CD4-positive, alpha-beta T cell (primary cell): Measurements from ENCODE around the gene MLIP. TPM values are rescaled to one million over a fixed set of nuclear protein-coding genes. Genes with fewer than 3 reads are reported as not detected.

Experiments used
- ATAC-seq: fragments of 200-7000 bp; cut with Tn5 transposase; one replicate; pipeline ENCODE4 v1.10.0; 2022; ENCODE audit warnings: mild to moderate bottlenecking; ENCODE audit not compliant: poor library complexity
- CTCF ChIA-PET: fragments of 350-600 bp; sonication (Branson Sonifier 250); formaldehyde crosslinking; loops from one replicate; lab custom pipeline; 2021; ENCODE audit warnings: antibody characterized with exemption, inconsistent platforms; lab: Charles Lee
- POLR2A ChIA-PET: fragments of 350-600 bp; sonication (Branson Sonifier 250); formaldehyde crosslinking; loops from one replicate; lab custom pipeline; 2021; ENCODE audit warnings: antibody characterized with exemption, inconsistent platforms; lab: Charles Lee
- DNase-seq, 14 experiments: peaks; one replicate each; pipeline ENCODE4 v3.0.0-alpha.2; 2013 to 2020; ENCODE audit warnings: mixed read lengths in 2 of 14
- H3K27ac ChIP-seq, 2 donors: one replicate each; pipeline versions ENCODE4 v1.5.1 to v1.7.0; 2013; ENCODE audit warnings: low read length in 2 of 2, low read depth in 1 of 2, mild to moderate bottlenecking in 1 of 2
- H3K27me3 ChIP-seq, 2 experiments: 1 replicate in 1 of 2; 2 replicates in 1 of 2; pipeline versions ENCODE4 v1.6.1 to v1.7.0; 2013; ENCODE audit warnings: low read length in 2 of 2, control low read depth in 1 of 2, mild to moderate bottlenecking in 1 of 2, moderate library complexity in 1 of 2; ENCODE audit not compliant: insufficient read depth in 2 of 2, control insufficient read depth in 1 of 2
- H3K36me3 ChIP-seq: one replicate; pipeline ENCODE4 v1.6.1; 2013; ENCODE audit warnings: low read length, control low read depth; ENCODE audit not compliant: insufficient read depth
- H3K4me1 ChIP-seq: one replicate; pipeline ENCODE4 v1.6.1; 2013; ENCODE audit warnings: low read length, control low read depth; ENCODE audit not compliant: insufficient read depth
- H3K4me3 ChIP-seq: one replicate; pipeline ENCODE4 v1.5.1; 2013; ENCODE audit warnings: mild to moderate bottlenecking, low read length, moderate library complexity
- H3K9me3 ChIP-seq, 2 experiments: 1 replicate in 1 of 2; 2 replicates in 1 of 2; pipeline versions ENCODE4 v1.6.1 to v1.7.0; 2013; ENCODE audit warnings: low read length in 2 of 2, mild to moderate bottlenecking in 2 of 2, control low read depth in 1 of 2, moderate library complexity in 1 of 2; ENCODE audit not compliant: control insufficient read depth in 1 of 2, insufficient read depth in 1 of 2
- H3K27ac Mint-ChIP-seq: one replicate; pipeline ENCODE4 v1.8.0; 2020; ENCODE audit warnings: mixed read lengths
- H3K27me3 Mint-ChIP-seq: one replicate; pipeline ENCODE4 v1.8.0; 2021; ENCODE audit warnings: mixed read lengths
- H3K36me3 Mint-ChIP-seq: one replicate; pipeline ENCODE4 v1.8.0; 2021; ENCODE audit warnings: low read depth, mixed read lengths
- H3K4me1 Mint-ChIP-seq: one replicate; pipeline ENCODE4 v1.8.0; 2021; ENCODE audit warnings: low read depth, mixed read lengths
- H3K4me3 Mint-ChIP-seq: one replicate; pipeline ENCODE4 v1.8.0; 2020; ENCODE audit warnings: mild to moderate bottlenecking, mixed read lengths
- H3K9me3 Mint-ChIP-seq: one replicate; pipeline ENCODE4 v1.8.0; 2020; ENCODE audit warnings: mixed read lengths
- intact Hi-C, 2 experiments: fragments of 100-400 bp; cut with DNase I in 1 of 2; cut with micrococcal nuclease in 1 of 2; formaldehyde crosslinking; loops; one replicate each; pipeline versions ENCODE4 v1.15.1 to v1.9.0; 2023 to 2025; cut with DNase I, micrococcal nuclease
- total RNA-seq, 174 experiments: library from RNA in 2 of 174; stranded (reverse) in 2 of 174; gene quantifications; one replicate each; pipeline ENCODE4 v1.2.3 and lab custom pipeline; 2021 to 2026
- TF ChIP-seq, protein P1 (sequence below): fragments of 200-600 bp; IDR thresholded peaks from one replicate; pipeline ENCODE4 v1.8.0; 2022; ENCODE audit warnings: antibody characterized with exemption, mild to moderate bottlenecking

Gene MLIP
- total RNA-seq, 2 experiments from 2014 or later, result not detected

DNA sequence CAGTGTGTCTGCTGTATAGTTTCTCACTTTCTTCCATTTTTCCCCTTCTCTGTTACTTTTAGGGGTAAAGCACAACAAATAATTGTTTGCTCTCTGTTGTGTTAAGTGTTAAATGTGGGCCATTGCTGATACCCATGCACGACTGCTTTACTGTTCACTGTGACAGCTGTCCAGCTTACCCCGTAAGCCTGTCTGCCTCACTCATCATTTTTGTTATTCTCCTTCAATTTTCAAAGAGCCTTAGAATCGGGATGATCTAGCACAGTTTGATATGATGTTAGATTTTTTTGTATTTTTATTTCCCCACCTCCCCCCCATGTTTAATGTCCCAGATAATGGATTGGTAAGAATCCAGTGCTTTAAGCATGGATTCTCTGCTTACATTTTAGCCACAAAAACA, 41.2 kb upstream of the MLIP start:
- H3K27ac Mint-ChIP-seq, result no peak overlapping the region
- H3K4me3 ChIP-seq, result no peak overlapping the region
- no peaks in the 10 kb centered on the region for H3K9me3 ChIP-seq
- no peak overlapping the region for H3K4me3 Mint-ChIP-seq
- ATAC-seq, result no peak
- ChIA-PET POLR2A (no interaction called here), CTCF (no interaction called here)
- DNase-seq, result no peak
- TF ChIP-seq, protein P1, sequence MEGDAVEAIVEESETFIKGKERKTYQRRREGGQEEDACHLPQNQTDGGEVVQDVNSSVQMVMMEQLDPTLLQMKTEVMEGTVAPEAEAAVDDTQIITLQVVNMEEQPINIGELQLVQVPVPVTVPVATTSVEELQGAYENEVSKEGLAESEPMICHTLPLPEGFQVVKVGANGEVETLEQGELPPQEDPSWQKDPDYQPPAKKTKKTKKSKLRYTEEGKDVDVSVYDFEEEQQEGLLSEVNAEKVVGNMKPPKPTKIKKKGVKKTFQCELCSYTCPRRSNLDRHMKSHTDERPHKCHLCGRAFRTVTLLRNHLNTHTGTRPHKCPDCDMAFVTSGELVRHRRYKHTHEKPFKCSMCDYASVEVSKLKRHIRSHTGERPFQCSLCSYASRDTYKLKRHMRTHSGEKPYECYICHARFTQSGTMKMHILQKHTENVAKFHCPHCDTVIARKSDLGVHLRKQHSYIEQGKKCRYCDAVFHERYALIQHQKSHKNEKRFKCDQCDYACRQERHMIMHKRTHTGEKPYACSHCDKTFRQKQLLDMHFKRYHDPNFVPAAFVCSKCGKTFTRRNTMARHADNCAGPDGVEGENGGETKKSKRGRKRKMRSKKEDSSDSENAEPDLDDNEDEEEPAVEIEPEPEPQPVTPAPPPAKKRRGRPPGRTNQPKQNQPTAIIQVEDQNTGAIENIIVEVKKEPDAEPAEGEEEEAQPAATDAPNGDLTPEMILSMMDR, result no peak
- H3K27ac ChIP-seq, result no peak overlapping the region
- no peaks in the 10 kb centered on the region for H3K27me3 ChIP-seq
- H3K4me1 Mint-ChIP-seq, result no peaks in the 10 kb centered on the region
- no peaks in the 10 kb centered on the region for H3K36me3 ChIP-seq
- H3K27me3 Mint-ChIP-seq, result peaks cover 4% of the 10 kb centered on the region
- no peaks in the 10 kb centered on the region for H3K36me3 Mint-ChIP-seq
- intact Hi-C loops, result no loop called here
- H3K4me1 ChIP-seq, result no peaks in the 10 kb centered on the region
- no peaks in the 10 kb centered on the region for H3K9me3 Mint-ChIP-seq

DNA sequence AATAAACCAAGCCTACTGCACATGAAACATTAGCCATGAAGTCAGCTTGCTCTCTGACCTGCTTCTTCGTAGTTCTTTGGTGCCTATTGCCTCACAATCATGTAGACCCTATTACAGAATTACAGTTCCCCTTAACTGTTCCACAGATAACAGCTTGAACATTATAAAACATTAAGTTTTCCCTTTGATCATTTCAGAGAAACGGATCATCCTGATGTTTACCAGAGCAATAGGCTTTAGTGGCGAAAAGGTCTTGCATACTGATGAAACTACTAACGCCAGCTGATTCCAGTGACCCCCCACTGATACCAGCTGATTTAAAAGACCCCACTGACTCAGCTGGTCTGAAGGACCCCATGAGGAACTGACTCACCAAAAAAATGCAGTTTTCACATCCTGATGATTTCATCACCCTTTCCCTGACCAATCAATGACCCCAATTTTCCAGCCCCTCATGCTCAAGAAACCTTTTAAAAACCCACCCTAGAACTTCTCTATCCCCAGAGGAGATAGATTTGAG, 39.4 kb upstream of the MLIP start:
- Mint-ChIP-seq H3K36me3 (no peaks in the 10 kb centered on the region), H3K27me3 (peaks cover 9% of the 10 kb centered on the region), H3K27ac (no peak overlapping the region), H3K9me3 (no peaks in the 10 kb centered on the region), H3K4me1 (no peaks in the 10 kb centered on the region), H3K4me3 (no peak overlapping the region)
- intact Hi-C loops, result loop anchor here in 1 of 2 experiments (1.0 kb wide), 1 partner anchor 11 kb away; no protein-coding TSS in a partner anchor
- Histone ChIP-seq H3K4me1 (no peaks in the 10 kb centered on the region), H3K27ac (no peak overlapping the region), H3K9me3 (no peaks in the 10 kb centered on the region), H3K4me3 (no peak overlapping the region), H3K36me3 (no peaks in the 10 kb centered on the region), H3K27me3 (no peaks in the 10 kb centered on the region)
- ChIA-PET POLR2A (no interaction called here), CTCF (no interaction called here)
- no peak for ATAC-seq
- no peak for DNase-seq
- TF ChIP-seq, protein P1, result no peak

- no peaks in the 10 kb centered on the region for H3K36me3 ChIP-seq
- no peaks in the 10 kb centered on the region for H3K4me1 ChIP-seq
- Mint-ChIP-seq H3K27ac (no peak overlapping the region), H3K36me3 (no peaks in the 10 kb centered on the region), H3K4me1 (no peaks in the 10 kb centered on the region), H3K4me3 (no peak overlapping the region), H3K27me3 (peaks cover 9% of the 10 kb centered on the region), H3K9me3 (no peaks in the 10 kb centered on the region)
- POLR2A ChIA-PET, result no interaction called here
- intact Hi-C loops, result no loop called here
- no peaks in the 10 kb centered on the region for H3K9me3 ChIP-seq
- H3K27ac ChIP-seq, result no peak overlapping the region
- TF ChIP-seq, protein P1, result no peak
- H3K4me3 ChIP-seq, result no peak overlapping the region
- no peak for ATAC-seq
- CTCF ChIA-PET, result no interaction called here
- H3K27me3 ChIP-seq, result no peaks in the 10 kb centered on the region
- no peak for DNase-seq
These were observed 38.5 kb upstream of the MLIP start for GRCh38 chr6:54072635-54073313.
